A549 (cell line): ENCODE results near the gene RAD23B. TPM values are rescaled to one million over a fixed set of nuclear protein-coding genes. Genes with fewer than 3 reads are reported as not detected.

Experiments
- ATAC-seq, 2 experiments: fragments of 200-7000 bp in 1 of 2; fragments of >200 bp in 1 of 2; cut with Nextera tagmentation in 1 of 2; cut with Tn5 transposase in 1 of 2; 3 replicates each; pipeline versions ENCODE4 v1.8.0 to v1.9.1; 2018 to 2020; ENCODE audit warnings: mild to moderate bottlenecking in 1 of 2, moderate library complexity in 1 of 2
- CTCF ChIA-PET: fragments of 300-600 bp; sonication (Branson Sonifier 250); formaldehyde crosslinking; extraction: SDS; loops from one replicate; lab custom pipeline; 2021; ENCODE audit warnings: antibody characterized with exemption, inconsistent platforms; lab: Yijun Ruan, JAX
- POLR2A ChIA-PET: fragments of 350-600 bp; formaldehyde crosslinking; extraction: SDS; loops from one replicate; lab custom pipeline; 2021; ENCODE audit warnings: antibody characterized with exemption, inconsistent platforms; lab: Yijun Ruan, JAX
- DNase-seq, 2 experiments: peaks; one replicate each; pipeline versions ENCODE4 v3.0.0 to v3.0.0-alpha.2; 2011 to 2016; ENCODE audit warnings: low read depth in 1 of 2, low spot score in 1 of 2
- FAIRE-seq: peaks from 2 replicates; lab custom pipeline; 2011; peaks lifted over from hg19 to GRCh38; lab: Jason Lieb, UNC
- H3K27ac ChIP-seq, 2 experiments: fragments of >200 bp; sonication (Bioruptor Twin); formaldehyde crosslinking; 3 replicates each; pipeline ENCODE4 v1.5.1; 2016 to 2017
- H3K4me1 ChIP-seq: fragments of >200 bp; sonication (Bioruptor Twin); formaldehyde crosslinking; 3 replicates; pipeline ENCODE4 v1.6.1; 2016
- H3K4me2 ChIP-seq: fragments of >200 bp; sonication (Bioruptor Twin); formaldehyde crosslinking; 3 replicates; pipeline ENCODE4 v1.6.1; 2016
- H3K4me3 ChIP-seq: fragments of >200 bp; sonication (Bioruptor Twin); formaldehyde crosslinking; 3 replicates; pipeline ENCODE4 v1.5.1; 2016
- H3K9me3 ChIP-seq: fragments of >200 bp; sonication (Bioruptor Twin); formaldehyde crosslinking; 3 replicates; pipeline ENCODE4 v1.6.1; 2016
- BHLHE40 ChIP-seq: IDR thresholded peaks from 2 replicates; pipeline ENCODE4 v1.6.1; 2012; ENCODE audit warnings: low read depth, low read length, inconsistent platforms
- CHD2 ChIP-seq: fragments of 150-350 bp; IDR thresholded peaks from 2 replicates; pipeline ENCODE4 v1.6.1; 2014; ENCODE audit warnings: low read length; ENCODE audit not compliant: partially characterized antibody
- CHD4 ChIP-seq: fragments of 200-600 bp; sonication (generic); IDR thresholded peaks from 2 replicates; pipeline ENCODE4 v1.6.1; 2016; ENCODE audit warnings: antibody characterized with exemption, mild to moderate bottlenecking, borderline replicate concordance
- EHF ChIP-seq: fragments of 250-450 bp; sonication (Bioruptor Pico); IDR thresholded peaks from 2 replicates; pipeline ENCODE4 v1.5.0; 2020; ENCODE audit warnings: mild to moderate bottlenecking
- EHMT2 ChIP-seq: fragments of 200-600 bp; sonication (generic); IDR thresholded peaks from 2 replicates; pipeline ENCODE4 v1.6.1; 2016; ENCODE audit warnings: antibody characterized with exemption, low read depth, mild to moderate bottlenecking, moderate library complexity
- EP300 ChIP-seq, 2 experiments: fragments of >200 bp; sonication (Bioruptor Twin); formaldehyde crosslinking; IDR thresholded peaks; 2 replicates in 1 of 2; 3 replicates in 1 of 2; pipeline ENCODE4 v1.6.1; 2016 to 2017
- ESRRA ChIP-seq: fragments of 150-350 bp; IDR thresholded peaks from 2 replicates; pipeline ENCODE4 v1.6.1; 2014; ENCODE audit warnings: mild to moderate bottlenecking, low read length, borderline replicate concordance
- FOSB ChIP-seq: fragments of 250-450 bp; sonication (Bioruptor Pico); IDR thresholded peaks from 2 replicates; pipeline ENCODE4 v1.5.0; 2020; ENCODE audit warnings: mild to moderate bottlenecking, moderate library complexity
- FOSL2 ChIP-seq, 2 experiments: fragments of 450-650 bp in 1 of 2; fragments of >200 bp in 1 of 2; sonication (Bioruptor Twin) in 1 of 2; formaldehyde crosslinking; IDR thresholded peaks; 2 replicates each; pipeline versions ENCODE4 v1.5.0 to v1.6.1; 2016 to 2020; ENCODE audit warnings: mild to moderate bottlenecking in 1 of 2, moderate library complexity in 1 of 2
- FOXS1 ChIP-seq: fragments of 250-450 bp; sonication (Bioruptor Pico); IDR thresholded peaks from 2 replicates; pipeline ENCODE4 v1.5.0; 2020; ENCODE audit warnings: mild to moderate bottlenecking, moderate library complexity
- HDAC2 ChIP-seq: fragments of 200-600 bp; sonication (generic); IDR thresholded peaks from 2 replicates; pipeline ENCODE4 v1.6.1; 2016
- HEYL ChIP-seq: fragments of 250-450 bp; sonication (Bioruptor Pico); IDR thresholded peaks from 2 replicates; pipeline ENCODE4 v1.8.0; 2021; ENCODE audit warnings: mild to moderate bottlenecking, moderate library complexity
- HOXB5 ChIP-seq: fragments of 250-450 bp; sonication (Bioruptor Pico); IDR thresholded peaks from 2 replicates; pipeline ENCODE4 v1.5.0; 2020; ENCODE audit warnings: mild to moderate bottlenecking, moderate library complexity
- MYC ChIP-seq: IDR thresholded peaks from 2 replicates; pipeline ENCODE4 v1.6.1; 2012; ENCODE audit warnings: mild to moderate bottlenecking, inconsistent platforms, low read length, improper control_type of control experiment, borderline replicate concordance
- POLR2AphosphoS2 ChIP-seq: conservative IDR thresholded peaks from 2 replicates; pipeline ENCODE4 v1.6.1; 2012; ENCODE audit warnings: low read length, improper control_type of control experiment, inconsistent platforms
- RAD21 ChIP-seq, 2 experiments: fragments of >200 bp in 1 of 2; sonication (Bioruptor Twin) in 1 of 2; formaldehyde crosslinking in 1 of 2; IDR thresholded peaks in 1 of 2; conservative IDR thresholded peaks in 1 of 2; 2 replicates in 1 of 2; 3 replicates in 1 of 2; pipeline ENCODE4 v1.6.1; 2012 to 2018; ENCODE audit warnings: inconsistent platforms in 1 of 2
- RCOR1 ChIP-seq: fragments of 150-350 bp; IDR thresholded peaks from 2 replicates; pipeline ENCODE4 v1.6.1; 2014; ENCODE audit warnings: antibody characterized with exemption, low read length, low read depth
- RFX5 ChIP-seq: fragments of 450-650 bp; IDR thresholded peaks from 2 replicates; pipeline ENCODE4 v1.7.1; 2014; ENCODE audit warnings: antibody characterized with exemption, mild to moderate bottlenecking, moderate library complexity
- RNF2 ChIP-seq: fragments of 200-600 bp; sonication (generic); IDR thresholded peaks from 2 replicates; pipeline ENCODE4 v1.6.1; 2016; ENCODE audit warnings: low read depth, mild to moderate bottlenecking, antibody characterized with exemption, moderate library complexity, borderline replicate concordance
- ZC3H11A ChIP-seq: fragments of 450-650 bp; IDR thresholded peaks from 2 replicates; pipeline ENCODE4 v1.6.1; 2014; ENCODE audit warnings: antibody characterized with exemption, mild to moderate bottlenecking
- ZNF302 ChIP-seq: fragments of 250-450 bp; sonication (Bioruptor Pico); IDR thresholded peaks from 2 replicates; pipeline ENCODE4 v1.9.0; 2021; ENCODE audit warnings: inconsistent platforms, mild to moderate bottlenecking, moderate library complexity
- ZSCAN20 ChIP-seq: fragments of 250-450 bp; sonication (Bioruptor Pico); IDR thresholded peaks from 2 replicates; pipeline ENCODE4 v1.8.0; 2022; ENCODE audit warnings: mild to moderate bottlenecking, moderate library complexity
- WGBS: methylation state at CpG from one replicate; pipeline ENCODE4 v1.1.6; 2017; ENCODE audit errors: missing lambda C conversion rate; 5-methylcytosine and 5-hydroxymethylcytosine counted together
- polyA plus RNA-seq, 4 experiments: library from polyadenylated mRNA; depleted of rRNA in 3 of 4; stranded (reverse); fragments of >200 nt; fragmentation: RNase III in 1 of 4; extraction: RNeasy Plus Mini Kit Qiagen cat#74134 plus additional on column Dnase treatment in 1 of 4; gene quantifications; 2 replicates in 3 of 4; 3 replicates in 1 of 4; pipeline ENCODE4 v1.2.3, GENCODE V29; 2011 to 2017
- TF ChIP-seq, protein P1 (sequence below): IDR thresholded peaks from 2 replicates; pipeline ENCODE4 v1.6.1; 2012; ENCODE audit warnings: low read depth, borderline replicate concordance
- TF ChIP-seq, protein P2 (sequence below): fragments of >200 bp; sonication (Bioruptor Twin); formaldehyde crosslinking; IDR thresholded peaks from 2 replicates; pipeline ENCODE4 v1.6.1; 2016

Gene RAD23B
- polyA plus RNA-seq, 2 of the 4 experiments (the other 2 are of a cell fraction), result 136 to 195 TPM

DNA sequence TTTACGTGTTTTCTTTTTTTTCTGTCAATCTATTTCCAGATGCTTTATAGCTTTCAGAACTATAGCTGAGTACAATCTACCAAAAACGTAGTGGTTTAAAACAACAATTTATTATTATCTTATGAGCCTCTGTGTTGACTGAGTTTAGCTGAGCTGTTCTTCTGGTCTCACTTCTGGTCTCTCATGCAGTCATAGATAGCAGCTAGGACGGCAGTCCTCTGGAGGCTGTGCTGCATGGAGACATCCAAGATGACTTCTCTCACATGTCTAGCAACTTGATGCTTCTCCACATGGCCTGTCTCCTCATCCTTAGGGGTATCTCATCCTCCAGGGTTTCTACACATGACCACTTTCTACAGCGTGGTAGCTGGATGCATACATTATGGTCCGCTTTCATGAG lies 22.0 kb upstream of the RAD23B start (continued):
- TF ChIP-seq ESRRA (no peak), RCOR1 (no peak), HOXB5 (CRISPR knock-in tag) (no peak)

- no peak overlapping the region for H3K4me2 ChIP-seq
- CTCF ChIA-PET, result no interaction called here
- ATAC-seq (no peak), FAIRE-seq (no peak), DNase-seq (no peak)
- peaks cover 8% of the 10 kb centered on the region; the same call in 1 of the 3 replicates for H3K4me1 ChIP-seq
- no peaks in the 10 kb centered on the region for H3K9me3 ChIP-seq
- H3K27ac ChIP-seq, result no peak overlapping the region
- TF ChIP-seq CHD2 (no peak), EP300 (IDR thresholded peaks at IDR 0.05) (no peak), RAD21 (conservative IDR thresholded peaks at IDR 0.05 in 1 of 2, IDR thresholded peaks at IDR 0.05 in 1 of 2) (no peak), ZC3H11A (no peak), EHF (CRISPR knock-in tag) (no peak), FOSB (CRISPR knock-in tag) (no peak), POLR2AphosphoS2 (no peak), HDAC2 (no peak), RCOR1 (no peak), ESRRA (no peak), HEYL (no peak), RNF2 (no peak), FOSL2 (IDR thresholded peaks at IDR 0.05) (no peak), FOSL2 (CRISPR knock-in tag; IDR thresholded peaks at IDR 0.05) (no peak)
- TF ChIP-seq, protein P1, sequence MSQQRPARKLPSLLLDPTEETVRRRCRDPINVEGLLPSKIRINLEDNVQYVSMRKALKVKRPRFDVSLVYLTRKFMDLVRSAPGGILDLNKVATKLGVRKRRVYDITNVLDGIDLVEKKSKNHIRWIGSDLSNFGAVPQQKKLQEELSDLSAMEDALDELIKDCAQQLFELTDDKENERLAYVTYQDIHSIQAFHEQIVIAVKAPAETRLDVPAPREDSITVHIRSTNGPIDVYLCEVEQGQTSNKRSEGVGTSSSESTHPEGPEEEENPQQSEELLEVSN, result no peak
- no peak overlapping the region for H3K4me3 ChIP-seq
- WGBS, result 12% methylated on average over 2 of the region's 2 CpGs
- POLR2A ChIA-PET, result no interaction called here
These were observed 19.8 kb upstream of the RAD23B start for GRCh38 chr9:107263289-107263688.

GRCh38 chr9:107266624-107267368 lies 16.3 kb upstream of the RAD23B start:
- Histone ChIP-seq H3K27ac (no peak overlapping the region), H3K4me1 (peaks cover 26% of the 10 kb centered on the region), H3K9me3 (no peaks in the 10 kb centered on the region), H3K4me3 (no peak overlapping the region), H3K4me2 (no peak overlapping the region)
- DNase-seq (no peak), FAIRE-seq (no peak), ATAC-seq (no peak)
- POLR2A ChIA-PET, result no interaction called here
- CTCF ChIA-PET, result interaction anchor here (0.7 kb wide), 1 partner anchor 76 kb away, joined by 3 read pairs; no protein-coding TSS in a partner anchor
- no peak for TF ChIP-seq ZSCAN20
- TF ChIP-seq, protein P1, result no peak
- TF ChIP-seq FOXS1 (CRISPR knock-in tag), result no peak
- no peak for TF ChIP-seq CHD2
- TF ChIP-seq CHD4, result no peak
- no peak for TF ChIP-seq BHLHE40
- WGBS, result 75% methylated on average over 7 of the region's 7 CpGs

DNA sequence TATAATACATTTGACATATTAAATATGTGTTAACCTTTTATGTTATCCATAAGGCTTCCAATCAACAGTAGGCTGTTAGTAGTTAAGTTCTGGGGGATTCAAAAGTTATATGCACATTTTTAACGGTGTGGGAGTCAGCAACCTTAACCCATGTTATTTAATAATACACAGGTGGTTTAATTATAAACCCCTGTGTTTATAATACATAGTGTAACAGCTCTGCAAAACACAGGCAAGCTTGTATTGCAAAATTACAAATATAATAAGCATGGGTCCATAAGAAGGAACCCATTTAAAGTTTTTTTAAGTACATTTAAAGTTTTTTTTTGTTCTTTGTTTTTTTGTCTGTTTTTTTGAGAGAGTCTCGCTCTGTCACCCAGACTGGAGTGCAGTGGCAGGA lies 14.5 kb upstream of the RAD23B start:
- H3K4me2 ChIP-seq, result peak overlapping the region; percentile 75; the same call in 2 of the 3 replicates
- DNase-seq (no peak), ATAC-seq (no peak), FAIRE-seq (no peak)
- H3K4me1 ChIP-seq, result peaks cover 31% of the 10 kb centered on the region
- TF ChIP-seq ZNF302 (CRISPR knock-in tag) (no peak), FOSB (CRISPR knock-in tag) (no peak), FOXS1 (CRISPR knock-in tag) (no peak), RFX5 (no peak), MYC (no peak), EHMT2 (no peak)
- TF ChIP-seq, protein P2, sequence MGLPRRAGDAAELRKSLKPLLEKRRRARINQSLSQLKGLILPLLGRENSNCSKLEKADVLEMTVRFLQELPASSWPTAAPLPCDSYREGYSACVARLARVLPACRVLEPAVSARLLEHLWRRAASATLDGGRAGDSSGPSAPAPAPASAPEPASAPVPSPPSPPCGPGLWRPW, result no peak
- no peak overlapping the region for H3K4me3 ChIP-seq
- H3K27ac ChIP-seq, result peak overlapping the region in 1 of 2 experiments; percentile 80; a peak in 3 of 6 replicates
- 55% methylated on average over 2 of the region's 2 CpGs for WGBS
- POLR2A ChIA-PET, result no interaction called here
- CTCF ChIA-PET, result interaction anchor here (1.7 to 3.3 kb wide), 2 partner anchors 73 to 96 kb away, joined by 3 to 14 read pairs; no protein-coding TSS in a partner anchor
- H3K9me3 ChIP-seq, result no peaks in the 10 kb centered on the region
